Fibroblast of mammary gland (primary cell): ENCODE data around the gene CRIM1.

Source experiments
- DNase-seq: peaks from one replicate; pipeline ENCODE4 v3.0.0-alpha.2; 2010; ENCODE audit warnings: low read depth
- H3K4me3 ChIP-seq: 2 replicates; pipeline ENCODE4 v1.5.1; 2011; ENCODE audit warnings: low read depth, mild to moderate bottlenecking, low read length, moderate library complexity; ENCODE audit not compliant: control insufficient read depth
- TF ChIP-seq, protein P1 (sequence below): conservative IDR thresholded peaks from 2 replicates; pipeline ENCODE4 v1.5.1; 2011; ENCODE audit warnings: low read depth, low read length, inconsistent platforms; ENCODE audit not compliant: control insufficient read depth, insufficient read depth

Gene CRIM1

DNA sequence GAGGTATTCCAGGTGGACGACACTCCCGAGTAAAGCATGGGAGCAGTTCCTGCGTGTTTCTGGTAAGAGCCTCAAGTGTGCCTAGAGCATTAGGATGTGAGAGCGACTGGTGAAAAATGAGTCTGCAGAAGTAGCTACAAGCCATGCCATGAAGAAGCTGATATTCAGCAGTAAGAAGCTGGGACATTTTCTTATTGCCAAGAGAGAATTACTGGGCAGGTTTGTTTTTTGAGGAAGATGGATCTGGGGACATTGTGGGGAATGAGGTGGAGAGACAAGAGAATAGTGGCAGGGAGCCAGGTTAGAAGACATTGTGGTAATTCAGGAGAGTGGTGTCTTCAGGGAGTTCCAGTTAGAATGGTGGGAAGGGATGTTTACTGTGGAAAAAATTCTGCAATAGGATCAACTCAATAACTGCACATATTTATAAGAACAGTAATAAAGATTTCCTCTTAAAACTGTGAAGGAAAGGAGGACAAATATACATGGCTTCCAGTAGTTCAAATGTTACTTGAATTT, 38.2 kb downstream of the CRIM1 start:
- DNase-seq = no peak
- TF ChIP-seq, protein P1, sequence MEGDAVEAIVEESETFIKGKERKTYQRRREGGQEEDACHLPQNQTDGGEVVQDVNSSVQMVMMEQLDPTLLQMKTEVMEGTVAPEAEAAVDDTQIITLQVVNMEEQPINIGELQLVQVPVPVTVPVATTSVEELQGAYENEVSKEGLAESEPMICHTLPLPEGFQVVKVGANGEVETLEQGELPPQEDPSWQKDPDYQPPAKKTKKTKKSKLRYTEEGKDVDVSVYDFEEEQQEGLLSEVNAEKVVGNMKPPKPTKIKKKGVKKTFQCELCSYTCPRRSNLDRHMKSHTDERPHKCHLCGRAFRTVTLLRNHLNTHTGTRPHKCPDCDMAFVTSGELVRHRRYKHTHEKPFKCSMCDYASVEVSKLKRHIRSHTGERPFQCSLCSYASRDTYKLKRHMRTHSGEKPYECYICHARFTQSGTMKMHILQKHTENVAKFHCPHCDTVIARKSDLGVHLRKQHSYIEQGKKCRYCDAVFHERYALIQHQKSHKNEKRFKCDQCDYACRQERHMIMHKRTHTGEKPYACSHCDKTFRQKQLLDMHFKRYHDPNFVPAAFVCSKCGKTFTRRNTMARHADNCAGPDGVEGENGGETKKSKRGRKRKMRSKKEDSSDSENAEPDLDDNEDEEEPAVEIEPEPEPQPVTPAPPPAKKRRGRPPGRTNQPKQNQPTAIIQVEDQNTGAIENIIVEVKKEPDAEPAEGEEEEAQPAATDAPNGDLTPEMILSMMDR = no peak
- no peak overlapping the region for H3K4me3 ChIP-seq

DNA sequence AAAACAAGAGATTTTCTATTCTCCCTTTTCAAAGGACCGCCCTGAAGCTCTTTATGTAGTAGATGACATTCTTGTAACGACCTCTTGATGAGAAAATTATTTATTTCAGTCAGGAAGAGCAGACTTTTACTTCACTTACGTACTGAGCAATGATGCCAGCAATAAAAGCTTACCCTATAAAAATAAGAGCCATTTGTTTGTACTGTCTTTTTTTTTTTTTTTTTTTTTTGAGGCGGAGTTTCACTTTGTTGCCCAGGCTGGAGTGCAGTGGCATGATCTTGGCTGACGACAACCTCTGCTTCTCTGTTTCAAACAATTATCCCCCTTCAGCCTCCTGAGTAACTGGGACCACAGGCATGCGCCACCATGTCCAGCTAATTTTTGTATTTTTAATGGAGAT, 39.2 kb downstream of the CRIM1 start:
- no peak overlapping the region for H3K4me3 ChIP-seq
- TF ChIP-seq, protein P1 = no peak
- no peak for DNase-seq

DNA sequence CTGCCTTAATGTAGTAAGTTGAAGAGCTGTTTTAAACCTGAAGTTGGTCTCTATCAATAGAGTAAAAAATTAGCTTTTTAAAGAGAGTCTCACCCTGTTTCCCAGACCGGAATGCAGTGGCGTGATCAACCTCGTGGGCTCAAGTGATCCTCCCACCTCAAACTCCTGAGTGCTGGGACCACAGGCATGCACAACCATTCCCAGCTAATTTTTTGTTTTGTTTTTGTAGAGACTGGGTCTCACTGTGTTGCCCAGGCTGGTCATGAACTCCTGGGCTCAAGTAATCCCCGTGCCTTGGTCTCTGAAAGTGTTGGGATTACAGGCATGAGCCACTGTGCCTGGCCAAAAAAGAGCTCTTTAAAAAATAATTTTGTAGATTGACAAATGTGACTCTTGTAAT, 40.3 kb downstream of the CRIM1 start:
- DNase-seq = no peak
- no peak overlapping the region for H3K4me3 ChIP-seq
- TF ChIP-seq, protein P1 = no peak

DNA sequence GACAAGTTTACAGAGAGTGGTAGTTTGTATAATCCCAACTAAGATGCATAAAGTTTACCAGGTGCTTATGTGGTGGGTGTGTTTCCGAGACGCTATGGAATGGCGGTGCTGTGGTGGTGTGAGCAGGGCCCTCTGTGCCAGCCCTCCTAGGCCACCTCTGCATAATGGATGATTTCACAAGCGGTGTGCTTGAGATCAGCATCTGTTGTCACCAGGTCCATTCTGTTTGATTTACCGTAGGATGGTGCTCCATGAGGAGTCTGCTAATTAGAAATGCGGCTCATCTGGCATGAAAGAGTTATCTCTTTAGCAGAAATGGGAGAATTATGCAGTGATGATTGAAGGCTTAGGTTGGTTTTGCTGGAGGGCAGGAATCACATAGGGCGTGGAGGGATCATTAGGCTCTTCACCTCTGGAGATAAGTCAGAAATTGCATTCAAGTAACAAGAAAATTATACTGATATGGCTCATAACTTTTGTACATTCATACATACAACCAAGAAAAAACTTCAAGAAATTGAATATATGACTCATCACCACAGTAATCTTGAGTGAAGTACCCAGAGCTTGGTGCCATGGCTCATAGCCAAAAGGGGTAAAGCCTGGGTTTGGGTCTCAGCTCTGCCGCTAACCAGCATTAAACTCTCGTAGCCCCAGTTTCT, 41.4 kb downstream of the CRIM1 start:
- H3K4me3 ChIP-seq = no peak overlapping the region
- TF ChIP-seq, protein P1 = no peak
- no peak for DNase-seq

DNA sequence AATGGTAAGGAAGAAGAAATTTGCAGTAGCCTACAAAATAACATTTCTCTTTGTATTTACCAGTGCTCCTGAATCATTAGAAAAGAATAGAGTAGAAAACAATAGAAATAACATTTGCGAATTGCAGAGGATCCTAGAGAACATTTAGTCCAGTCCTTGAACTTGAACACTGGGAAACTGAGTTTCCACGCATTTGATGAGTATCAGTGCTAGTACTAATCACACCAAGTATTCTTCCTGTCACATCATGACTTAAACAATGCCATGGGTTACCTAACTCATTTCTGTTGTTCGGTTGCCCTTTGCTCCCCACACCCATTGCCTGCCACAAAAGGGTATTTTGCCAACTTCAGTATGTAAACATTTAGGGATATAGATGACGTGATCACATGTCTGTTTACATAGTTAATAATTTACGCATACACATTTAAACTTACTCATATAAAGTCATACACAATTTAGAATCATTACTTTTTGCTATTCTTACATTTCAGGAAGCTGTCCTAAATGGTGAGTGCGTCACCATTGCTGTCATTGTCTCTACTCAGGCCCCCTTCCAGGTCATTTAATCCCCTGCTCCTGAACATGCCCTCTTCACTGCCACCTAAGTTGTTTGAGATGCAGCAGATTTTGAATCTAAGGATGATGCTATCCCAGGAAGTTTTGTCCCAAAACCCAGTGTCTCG, 42.3 kb downstream of the CRIM1 start:
- DNase-seq = no peak
- no peak overlapping the region for H3K4me3 ChIP-seq
- TF ChIP-seq, protein P1 = no peak

DNA sequence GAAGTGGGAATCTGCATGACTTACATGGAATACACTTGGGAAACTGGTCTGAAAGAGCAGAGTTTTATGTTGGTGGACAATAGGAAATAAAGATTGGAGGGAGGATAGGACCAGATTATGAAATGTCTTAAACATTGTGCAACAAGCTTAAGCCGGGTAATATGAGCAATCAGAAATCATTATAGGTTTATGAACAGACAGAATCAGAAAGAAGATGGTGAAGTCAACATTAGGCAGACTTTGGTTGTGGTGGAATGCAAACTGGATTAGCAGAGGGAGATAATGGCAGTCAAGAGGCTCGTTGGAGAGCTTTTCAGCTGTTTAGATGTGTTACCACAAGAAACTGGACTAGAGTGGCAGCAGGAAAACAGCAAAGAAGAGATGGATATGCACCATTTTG, 43.5 kb downstream of the CRIM1 start:
- no peak for DNase-seq
- H3K4me3 ChIP-seq = no peak overlapping the region
- TF ChIP-seq, protein P1 = no peak
